ENCODE data around the gene TSPYL2.
A peak's percentile ranks its signal among the peaks of the same experiment; 100 is the strongest.

TSPYL2 gene

GRCh38 chrX:53086464-53086863, 4.3 kb downstream of the TSPYL2 start:
- TF ChIP-seq CTCF (IDR thresholded peaks at IDR 0.05; ENCODE audit: extremely low read depth, insufficient read depth, missing control alignments): no peak
- no peak for DNase-seq (ENCODE audit: low spot score)

GRCh38 chrX:53087388-53087831, 5.2 kb downstream of the TSPYL2 start:
- TF ChIP-seq CTCF (IDR thresholded peaks at IDR 0.05; ENCODE audit: extremely low read depth, insufficient read depth, missing control alignments): no peak
- peak; percentile 9 for DNase-seq (ENCODE audit: low spot score)
- in situ Hi-C loops (cut with MboI; ENCODE audit: low pct_unique_long_range_greater_than_20kb, low sequenced_read_pairs, unreplicated experiment): no loop called here

More at GRCh38 chrX:53086464-53086863, 4.3 kb downstream of the TSPYL2 start:
- in situ Hi-C loops (cut with MboI; ENCODE audit: low pct_unique_long_range_greater_than_20kb, low sequenced_read_pairs, unreplicated experiment): no loop called here

- no peak for TF ChIP-seq CTCF (IDR thresholded peaks at IDR 0.05; ENCODE audit: extremely low read depth, insufficient read depth, missing control alignments)
- in situ Hi-C loops (cut with MboI; ENCODE audit: low pct_unique_long_range_greater_than_20kb, low sequenced_read_pairs, unreplicated experiment): no loop called here
- DNase-seq (ENCODE audit: low spot score): peak; percentile 80
Measured at GRCh38 chrX:53088136-53088974, 6.2 kb downstream of the TSPYL2 start.

- peak; percentile 70 for DNase-seq (ENCODE audit: low spot score)
- peak; percentile 82 for TF ChIP-seq CTCF (IDR thresholded peaks at IDR 0.05; ENCODE audit: extremely low read depth, insufficient read depth, missing control alignments)
- in situ Hi-C loops (cut with MboI; ENCODE audit: low pct_unique_long_range_greater_than_20kb, low sequenced_read_pairs, unreplicated experiment): no loop called here
Measured at GRCh38 chrX:53089224-53089842, 7.2 kb downstream of the TSPYL2 start.

- no peak for DNase-seq (ENCODE audit: low spot score)
- in situ Hi-C loops (cut with MboI; ENCODE audit: low pct_unique_long_range_greater_than_20kb, low sequenced_read_pairs, unreplicated experiment): no loop called here
- TF ChIP-seq CTCF (IDR thresholded peaks at IDR 0.05; ENCODE audit: extremely low read depth, insufficient read depth, missing control alignments): no peak
Measured at GRCh38 chrX:53089925-53090324, 7.8 kb downstream of the TSPYL2 start.

- DNase-seq (ENCODE audit: low spot score): no peak
- no peak for TF ChIP-seq CTCF (IDR thresholded peaks at IDR 0.05; ENCODE audit: extremely low read depth, insufficient read depth, missing control alignments)
- in situ Hi-C loops (cut with MboI; ENCODE audit: low pct_unique_long_range_greater_than_20kb, low sequenced_read_pairs, unreplicated experiment): no loop called here
Measured at GRCh38 chrX:53091354-53091753, 9.2 kb downstream of the TSPYL2 start.

All from GM13977 (cell line).